Dedifferentiated amniotic fluid mesenchymal stem cell (primary cell): ENCODE measurements around the gene MEIS3.
"Not testable (repeated sequence)": the region's sequence is repeated elsewhere in the genome, so short reads cannot be mapped to it uniquely, and the experiment has no call there.

ENCODE experiments used
- DNase-seq: peaks from one replicate; pipeline ENCODE4 v3.0.0-alpha.2; 2016; ENCODE audit errors: extremely low spot score

The MEIS3 gene

GRCh38 chr19:47416643-47416985 is 2.7 kb downstream of the MEIS3 start:
- DNase-seq, result no peak

DNA sequence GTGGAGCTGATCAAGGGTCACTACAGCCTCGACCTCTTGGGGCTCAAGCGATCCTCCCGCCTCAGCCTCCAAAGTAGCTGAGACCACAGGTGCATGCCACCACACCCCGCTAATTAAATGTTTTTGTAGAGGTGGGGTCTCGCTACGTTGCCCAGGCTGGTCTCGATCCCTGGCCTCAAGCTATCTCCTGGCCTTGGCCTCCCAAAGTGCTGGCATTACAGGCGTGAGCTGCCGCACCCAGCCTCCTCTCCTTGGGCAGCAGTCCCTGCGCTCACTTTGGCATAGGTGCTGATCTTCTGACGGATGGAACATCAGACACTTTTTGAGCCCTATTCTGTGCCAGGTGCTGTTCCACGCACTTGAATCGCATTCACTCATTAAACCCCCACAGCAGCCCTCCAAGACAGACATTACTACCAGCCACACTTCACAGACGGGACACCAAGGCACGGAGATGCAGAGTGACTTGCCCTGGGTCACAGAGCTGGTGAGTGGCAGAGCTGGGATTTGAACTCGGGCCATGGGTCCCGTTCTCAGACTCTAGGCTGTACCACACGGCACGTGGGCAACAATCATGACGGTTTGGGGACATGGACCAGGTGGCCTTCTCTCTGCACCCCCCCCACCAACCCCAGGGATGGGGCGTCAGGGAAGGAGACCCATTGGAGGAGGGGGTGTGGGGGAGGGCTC is 3.2 kb downstream of the MEIS3 start:
- no peak for DNase-seq

GRCh38 chr19:47414469-47414868 is 4.9 kb downstream of the MEIS3 start:
- DNase-seq, result no peak

DNA sequence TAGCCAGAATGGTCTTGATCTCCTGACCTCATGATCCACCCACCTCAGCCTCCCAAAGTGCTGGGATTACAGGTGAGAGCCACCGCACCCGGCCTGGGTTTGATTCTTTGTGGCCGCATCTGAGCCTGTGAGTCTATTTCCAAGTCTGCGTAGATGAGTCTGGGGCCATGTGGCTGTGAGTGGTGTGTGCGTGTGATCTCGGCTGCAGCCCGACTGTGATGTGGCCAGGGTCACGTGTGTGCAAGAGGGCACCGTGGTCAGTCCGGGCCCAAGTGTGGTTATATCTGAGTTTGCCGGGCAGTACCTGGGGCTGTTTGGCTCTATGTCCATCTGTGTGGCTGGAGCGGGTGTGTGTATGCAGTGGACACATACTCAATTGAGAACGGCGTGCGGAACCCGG is 5.4 kb downstream of the MEIS3 start:
- no peak for DNase-seq

DNA sequence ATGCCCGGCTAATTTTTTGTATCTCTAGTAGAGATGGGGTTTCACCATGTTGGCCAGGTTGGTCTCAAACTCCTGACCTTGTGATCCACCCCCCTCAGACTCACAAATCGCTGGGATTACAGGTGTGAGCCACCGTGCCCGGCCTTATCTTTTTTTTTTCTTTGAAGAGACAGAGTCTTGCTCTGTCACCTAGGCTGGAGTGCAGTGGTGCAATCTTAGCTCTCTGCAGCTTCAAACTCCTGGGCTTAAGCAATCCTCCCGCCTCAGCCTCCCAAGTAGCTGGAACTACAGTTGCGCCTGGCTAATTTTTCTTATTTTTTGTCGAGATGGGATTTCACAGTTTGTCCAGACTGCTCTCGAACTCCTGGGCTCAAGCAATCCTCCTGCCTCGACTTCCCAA is 7.6 kb downstream of the MEIS3 start:
- DNase-seq, result not testable (repeated sequence)

GRCh38 chr19:47411101-47411500 is 8.2 kb downstream of the MEIS3 start:
- no peak for DNase-seq

DNA sequence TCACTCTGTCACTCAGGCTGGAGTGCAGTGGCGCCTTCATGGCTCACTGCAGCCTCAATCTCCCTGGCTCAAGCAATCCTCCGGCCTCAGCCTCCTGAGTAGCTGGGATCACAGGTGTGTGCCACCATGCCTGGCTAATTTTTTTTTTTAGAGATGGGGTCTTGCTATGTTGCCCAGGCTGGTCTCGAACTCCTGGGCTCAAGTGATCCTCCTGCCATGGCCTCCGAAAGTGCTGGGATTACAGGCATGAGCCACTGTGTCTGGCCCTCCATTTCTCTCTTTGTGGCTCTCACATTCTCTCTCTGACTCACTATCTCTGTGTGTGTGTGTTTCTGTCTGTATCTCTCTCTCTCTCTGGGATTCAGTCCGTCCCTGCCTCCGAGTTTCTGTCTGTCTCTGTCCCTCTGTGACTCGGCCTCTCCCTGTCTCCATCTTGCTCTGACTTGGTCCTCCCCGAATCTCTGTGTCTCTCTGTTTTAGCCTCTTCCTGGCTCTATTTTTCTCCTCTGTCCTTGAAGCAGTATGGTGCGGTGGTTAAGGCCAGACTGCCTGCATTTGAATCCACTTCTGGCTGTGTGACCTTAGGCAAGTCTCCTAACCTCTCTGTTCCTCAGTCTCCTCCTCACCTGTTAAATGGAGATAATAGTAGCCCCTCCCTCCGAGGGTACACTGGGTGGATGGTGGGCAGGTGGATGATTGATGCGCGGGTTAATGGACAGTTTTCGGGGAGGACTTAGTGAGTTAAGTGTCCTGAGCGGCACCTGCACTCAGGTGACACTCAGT is 11.0 kb downstream of the MEIS3 start:
- DNase-seq, result no peak

GRCh38 chr19:47407417-47407774 is 11.9 kb downstream of the MEIS3 start:
- DNase-seq, result no peak

DNA sequence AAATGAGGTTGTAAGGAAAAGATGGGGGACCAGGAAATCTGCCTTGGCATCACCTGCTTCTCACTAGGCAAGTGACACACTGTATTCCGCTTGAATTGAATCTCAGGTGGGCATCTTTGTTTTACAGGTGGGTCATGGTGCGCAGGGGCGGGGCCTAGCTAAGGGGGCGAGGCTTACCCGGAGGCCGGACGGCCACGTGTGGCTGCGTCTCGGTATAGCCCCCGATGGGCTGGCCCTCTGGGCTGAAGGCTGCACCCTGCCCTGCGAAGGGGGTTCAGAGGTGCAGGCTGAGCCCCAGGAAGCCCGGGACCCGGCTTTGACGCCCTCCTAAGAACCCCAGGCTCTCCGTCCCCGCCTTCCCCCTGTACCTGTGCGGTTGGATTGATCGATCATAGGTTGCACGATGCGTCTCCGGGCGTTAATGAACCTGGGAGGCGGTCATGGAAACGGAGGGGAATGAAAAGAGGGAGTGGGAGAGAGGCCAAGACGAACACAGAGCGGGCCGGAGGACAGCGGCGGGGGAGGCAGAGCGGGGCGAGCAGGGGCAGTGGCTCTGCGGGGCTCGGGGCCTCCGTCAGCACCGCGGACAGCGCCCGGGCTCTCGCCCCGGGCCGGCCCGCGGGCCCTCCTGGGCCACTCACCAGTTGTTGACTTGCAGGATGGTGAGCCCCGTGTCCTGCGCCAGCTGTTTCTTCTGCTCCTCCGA is 12.5 kb downstream of the MEIS3 start:
- no peak for DNase-seq

GRCh38 chr19:47405854-47406417 is 13.4 kb downstream of the MEIS3 start:
- DNase-seq, result no peak

DNA sequence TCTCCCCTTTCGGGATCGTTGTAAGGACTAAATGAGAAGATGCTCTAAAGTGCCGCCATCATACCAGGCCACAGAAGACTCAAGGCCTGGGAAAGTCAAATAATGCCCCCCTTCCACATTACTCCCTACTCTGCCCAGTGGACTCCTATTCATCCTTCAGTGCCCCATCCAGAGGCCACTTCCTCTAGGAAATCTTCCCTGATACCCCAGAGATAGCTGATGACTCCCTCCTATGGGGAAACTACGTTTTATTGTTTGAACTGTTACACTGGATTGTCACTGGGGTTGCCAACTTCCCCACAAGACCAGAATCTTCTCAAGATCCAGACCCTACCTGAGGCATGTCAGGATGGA is 14.2 kb downstream of the MEIS3 start:
- DNase-seq, result no peak

DNA sequence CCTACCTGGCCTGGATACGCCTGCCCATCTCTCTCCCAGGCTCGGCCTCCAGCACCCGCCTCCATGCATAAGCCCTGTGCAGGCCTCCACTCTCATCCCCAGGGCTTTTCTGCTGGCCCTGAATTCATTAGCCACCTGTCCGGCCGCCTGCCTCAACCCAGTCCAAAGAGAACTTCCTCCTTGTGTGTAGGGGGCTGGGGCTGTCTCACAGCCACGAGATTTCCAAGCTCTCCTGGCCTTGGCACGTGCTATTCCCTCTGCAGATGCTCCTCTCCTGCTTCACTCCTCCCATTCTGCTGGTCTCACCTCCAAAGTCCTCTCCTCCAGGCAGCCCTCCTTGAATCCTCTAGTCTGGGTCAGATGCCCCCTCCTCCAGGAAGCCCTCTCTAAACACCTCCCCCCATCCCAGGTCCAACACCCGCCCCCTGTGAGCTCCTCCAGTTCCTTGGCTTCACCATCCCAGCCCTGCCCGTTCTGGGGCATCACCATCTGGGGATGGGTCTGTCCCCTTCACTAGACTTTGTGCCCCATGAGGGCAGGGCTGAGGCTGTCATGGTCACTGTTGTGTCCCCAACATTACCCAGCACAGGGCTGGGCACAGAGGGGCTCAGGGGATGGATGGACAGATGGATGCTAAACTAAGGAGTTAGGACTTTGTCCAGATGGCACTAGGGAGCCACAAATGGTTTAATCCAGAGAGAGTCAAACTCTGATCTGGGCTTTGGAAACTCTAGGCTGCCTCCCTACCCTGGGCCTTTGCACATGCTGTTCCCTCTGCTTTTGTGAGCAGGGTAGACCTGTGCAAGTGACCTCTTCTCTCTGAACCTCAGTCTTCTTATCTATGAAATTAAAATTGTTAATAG is 14.8 kb downstream of the MEIS3 start:
- no peak for DNase-seq

- DNase-seq, result no peak
These were observed 16.8 kb downstream of the MEIS3 start for GRCh38 chr19:47402504-47402903.

GRCh38 chr19:47398707-47399597 is 20.4 kb downstream of the MEIS3 start:
- no peak for DNase-seq

- peak; percentile 64 for DNase-seq
These were observed 27.7 kb downstream of the MEIS3 start for GRCh38 chr19:47391510-47392223.

DNA sequence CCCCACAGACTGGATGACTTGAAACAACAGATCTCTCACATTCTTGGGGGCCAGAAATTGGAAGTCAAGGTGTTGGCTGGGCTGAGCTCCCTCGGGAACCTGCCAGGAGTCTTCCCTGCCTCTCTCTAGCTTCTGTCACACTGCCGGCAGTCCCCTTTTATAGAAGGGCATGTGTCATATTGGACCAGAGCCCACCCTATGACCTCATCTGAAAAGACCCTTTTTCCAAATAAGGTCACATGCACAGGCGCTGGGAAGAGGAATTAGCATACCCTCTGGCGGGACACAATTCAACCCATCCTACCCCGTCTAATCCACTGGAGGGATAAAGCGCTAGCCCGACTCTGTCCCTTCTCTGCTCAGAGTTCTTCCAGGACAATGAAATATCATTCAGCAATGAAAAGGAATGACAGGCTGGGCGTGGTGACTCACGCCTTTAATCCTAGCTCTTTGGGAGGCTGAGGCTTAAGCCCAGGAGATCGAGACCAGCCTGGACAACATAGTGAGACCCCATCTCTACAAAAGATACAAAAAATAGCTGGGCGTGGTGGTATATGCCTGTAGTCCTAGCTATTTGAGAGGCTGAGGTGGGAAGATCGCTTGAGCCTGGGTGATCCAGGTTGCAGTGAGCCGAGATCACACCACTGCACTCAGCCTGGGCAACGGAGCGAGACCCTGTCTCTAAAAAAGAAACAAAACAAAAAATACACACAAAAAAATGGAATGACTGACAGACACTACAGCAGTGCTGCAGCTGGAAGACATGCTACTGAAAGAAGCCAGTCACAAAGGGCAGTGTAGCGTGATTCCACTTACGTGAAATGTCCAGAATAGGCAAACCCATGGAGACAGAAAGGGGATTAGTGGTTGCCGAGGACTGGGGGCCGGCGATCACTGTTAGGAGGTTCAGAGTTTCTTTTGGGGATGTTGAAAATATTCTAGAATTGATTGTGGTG is 28.5 kb downstream of the MEIS3 start:
- no peak for DNase-seq

DNA sequence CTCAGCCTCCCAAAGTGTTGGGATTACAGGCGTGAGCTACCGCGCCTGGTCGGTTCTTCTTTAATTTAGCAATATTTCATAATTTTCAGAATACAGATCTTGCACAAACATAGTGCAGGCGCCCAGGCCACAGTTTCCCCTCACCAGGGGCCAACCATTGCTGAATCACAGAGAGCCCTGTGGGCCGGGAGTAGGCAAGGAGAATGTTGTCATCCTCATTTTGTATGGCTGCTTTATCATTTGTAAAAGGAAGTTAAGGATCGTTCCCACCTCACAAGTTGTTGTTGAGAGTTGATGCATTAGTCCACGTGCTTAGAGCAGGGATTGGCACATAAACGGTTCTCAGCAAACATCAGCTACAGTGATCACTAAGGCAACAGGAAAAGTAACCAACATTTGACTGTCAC is 30.2 kb downstream of the MEIS3 start:
- DNase-seq, result no peak

DNA sequence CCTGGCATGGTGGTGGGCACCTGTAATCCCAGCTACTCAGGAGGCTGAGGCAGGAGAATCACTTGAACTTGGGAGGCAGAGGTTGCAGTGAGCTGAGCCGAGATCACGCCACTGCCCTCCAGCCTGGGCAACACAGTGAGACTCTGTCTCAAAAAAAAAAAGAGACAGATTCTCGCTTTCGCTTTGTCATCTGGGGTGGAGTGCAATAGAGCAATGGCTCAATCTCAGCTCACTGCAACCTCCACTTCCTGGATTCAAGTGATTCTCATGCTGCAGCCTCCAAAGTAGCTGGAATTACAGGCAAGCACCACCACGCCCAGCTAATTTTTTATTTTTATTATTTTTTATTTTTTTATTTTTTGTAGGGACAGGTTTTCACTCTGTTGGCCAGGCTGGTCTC is 30.6 kb downstream of the MEIS3 start:
- DNase-seq, result not testable (repeated sequence)

DNA sequence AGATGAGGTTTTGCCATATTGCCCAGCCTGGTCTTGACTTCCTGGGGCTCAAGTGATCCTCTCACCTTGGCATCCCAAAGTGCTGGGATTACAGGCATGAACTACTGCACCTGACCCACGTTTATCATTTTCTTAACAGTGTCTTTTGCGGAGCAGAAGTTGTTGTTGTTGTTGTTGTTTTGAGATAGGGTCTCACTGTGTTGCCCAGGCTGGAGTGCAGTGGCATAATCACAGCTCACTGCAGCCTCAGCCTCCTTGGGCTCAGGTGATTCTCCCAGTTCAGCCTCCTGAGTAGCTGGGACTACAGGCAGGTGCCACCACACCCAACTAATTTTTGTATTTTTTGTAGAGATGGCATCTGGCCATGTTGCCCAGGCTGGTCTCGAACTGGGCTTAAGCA is 31.7 kb downstream of the MEIS3 start:
- DNase-seq, result not testable (repeated sequence)
